GM12878 (cell line): ENCODE results near the gene CDC14A.

ENCODE experiments used
- CTCF ChIP-seq, 3 experiments: IDR thresholded peaks in 2 of 3; conservative IDR thresholded peaks in 1 of 3; 2 replicates each; pipeline ENCODE4 v1.5.1; 2011; ENCODE audit warnings: low read depth in 3 of 3, low read length in 3 of 3, mild to moderate bottlenecking in 3 of 3, control low read depth in 2 of 3, moderate library complexity in 2 of 3, inconsistent platforms in 1 of 3, mixed read lengths in 1 of 3; ENCODE audit not compliant: control insufficient read depth in 2 of 3, insufficient read depth in 1 of 3; ENCODE audit errors: extremely low read depth in 1 of 3
- POLR2A ChIP-seq: IDR thresholded peaks from 2 replicates; pipeline ENCODE4 v1.6.1; 2011; ENCODE audit warnings: low read depth, mild to moderate bottlenecking, low read length
- POLR2AphosphoS5 ChIP-seq: IDR thresholded peaks from 2 replicates; pipeline ENCODE4 v1.6.1; 2011; ENCODE audit warnings: mild to moderate bottlenecking, low read length, inconsistent platforms
- TARDBP ChIP-seq: IDR thresholded peaks from 2 replicates; pipeline ENCODE4 v1.6.1; 2016; ENCODE audit warnings: borderline replicate concordance

GRCh38 chr1:100565937-100566699 is 213.8 kb downstream of the CDC14A start:
- no peak for TF ChIP-seq POLR2A
- TF ChIP-seq CTCF (IDR thresholded peaks at IDR 0.05 in 2 of 3, conservative IDR thresholded peaks at IDR 0.05 in 1 of 3; ENCODE audit: control insufficient read depth in 2 of 3, extremely low read depth in 1 of 3, insufficient read depth in 1 of 3, low read depth in 3 of 3, low read length in 3 of 3) = no peak
- TF ChIP-seq TARDBP = no peak
- TF ChIP-seq POLR2AphosphoS5 = no peak
